AG09319 (cell line): ENCODE measurements around the gene PANK1.

ENCODE experiments used
- DNase-seq: peaks from one replicate; pipeline ENCODE4 v3.0.0-alpha.2; 2010; ENCODE audit warnings: low read depth; ENCODE audit errors: extremely low read depth
- CTCF ChIP-seq: IDR thresholded peaks from 2 replicates; pipeline ENCODE4 v1.5.1; 2011; ENCODE audit warnings: low read depth, mild to moderate bottlenecking, inconsistent platforms, low read length, moderate library complexity

The PANK1 gene

GRCh38 chr10:89664203-89664602, 19.2 kb upstream of the PANK1 start:
- no peak for TF ChIP-seq CTCF
- no peak for DNase-seq

GRCh38 chr10:89663144-89663543, 18.1 kb upstream of the PANK1 start:
- TF ChIP-seq CTCF, result no peak
- no peak for DNase-seq

GRCh38 chr10:89662596-89662995, 17.6 kb upstream of the PANK1 start:
- DNase-seq, result no peak
- no peak for TF ChIP-seq CTCF

GRCh38 chr10:89659143-89660131, 14.4 kb upstream of the PANK1 start:
- DNase-seq, result peak; percentile 29
- TF ChIP-seq CTCF, result no peak

- no peak for DNase-seq
- TF ChIP-seq CTCF, result no peak
Observed at GRCh38 chr10:89657302-89657701, 12.3 kb upstream of the PANK1 start.

- no peak for TF ChIP-seq CTCF
- no peak for DNase-seq
Observed at GRCh38 chr10:89655722-89656121, 10.7 kb upstream of the PANK1 start.

DNA sequence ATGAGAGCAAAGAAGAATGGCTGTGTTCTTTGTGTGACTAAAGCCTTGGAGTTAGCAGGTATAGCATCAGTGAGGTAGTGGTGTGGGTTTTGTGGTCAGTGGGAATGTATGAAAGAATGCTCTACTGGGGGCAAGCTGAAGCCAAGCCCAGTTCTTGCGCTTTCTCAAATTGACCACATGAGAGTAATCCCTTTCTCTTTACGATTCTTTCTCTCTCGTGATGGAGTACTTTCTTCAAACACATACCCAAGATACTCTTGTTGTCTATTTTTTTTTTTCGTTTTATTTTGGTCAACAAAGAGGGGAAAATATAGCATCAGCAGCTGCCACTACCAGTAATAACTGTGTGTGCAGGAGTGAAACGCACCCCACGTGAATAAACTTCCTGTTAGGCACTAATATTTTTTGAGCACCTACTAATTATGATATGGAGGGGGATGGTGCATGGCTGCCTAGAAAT, 8.4 kb upstream of the PANK1 start:
- no peak for TF ChIP-seq CTCF

More for the DNA sequence above, 8.4 kb upstream of the PANK1 start:
- no peak for DNase-seq
